Activated T-helper 1 cell treated with anti-CD3 and anti-CD28 coated beads, Interleukin-2, amount 50 U/mL, for 16 hours (primary cell): Measurements from ENCODE around the gene PAOX.
"Not testable (repeated sequence)": the region's sequence is repeated elsewhere in the genome, so short reads cannot be mapped to it uniquely, and the experiment has no call there.

Source experiments
- DNase-seq, 2 donors: peaks; one replicate each; pipeline ENCODE4 v3.0.0-alpha.2; 2020; ENCODE audit warnings: low read depth in 1 of 2, low spot score in 1 of 2

Gene PAOX

DNA sequence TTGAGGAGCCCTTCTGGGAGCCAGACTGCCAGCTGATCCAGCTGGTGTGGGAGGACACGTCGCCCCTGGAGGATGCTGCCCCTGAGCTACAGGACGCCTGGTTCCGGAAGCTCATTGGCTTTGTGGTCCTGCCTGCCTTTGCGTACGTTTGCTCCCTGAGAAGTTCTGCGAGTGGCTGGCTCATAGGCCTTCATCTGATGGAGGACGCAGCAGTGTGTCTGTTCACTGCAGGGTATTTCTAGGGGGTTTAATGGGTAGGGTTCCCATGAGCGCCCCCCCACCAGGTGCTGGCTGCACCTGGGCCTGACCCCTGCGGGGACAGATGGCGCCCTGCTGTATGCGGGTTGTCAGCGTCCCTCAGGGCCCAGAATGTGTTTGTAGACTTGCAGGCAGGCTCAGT is 5.0 kb downstream of the PAOX start:
- DNase-seq = no peak

GRCh38 chr10:133385214-133385613 is 6.2 kb downstream of the PAOX start:
- no peak for DNase-seq

DNA sequence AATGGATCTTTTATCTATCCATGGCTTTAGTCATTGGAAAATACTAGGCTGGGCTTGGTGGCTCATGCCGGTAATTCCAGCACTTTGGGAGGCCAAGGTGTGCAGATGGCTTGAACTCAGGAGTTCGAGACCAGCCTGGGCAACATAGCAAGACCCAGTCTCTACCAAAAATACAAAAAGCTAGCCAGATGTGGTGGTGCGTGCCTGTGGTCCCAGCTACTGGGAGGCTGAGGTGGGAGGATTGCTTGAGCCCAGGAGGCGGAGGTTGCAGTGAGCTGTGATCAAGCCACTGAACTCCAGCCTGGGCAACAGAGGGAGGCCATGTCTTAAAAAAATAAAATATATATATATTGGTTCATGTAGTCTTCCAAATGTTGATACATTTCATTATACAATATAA is 7.9 kb downstream of the PAOX start:
- DNase-seq = not testable (repeated sequence)

DNA sequence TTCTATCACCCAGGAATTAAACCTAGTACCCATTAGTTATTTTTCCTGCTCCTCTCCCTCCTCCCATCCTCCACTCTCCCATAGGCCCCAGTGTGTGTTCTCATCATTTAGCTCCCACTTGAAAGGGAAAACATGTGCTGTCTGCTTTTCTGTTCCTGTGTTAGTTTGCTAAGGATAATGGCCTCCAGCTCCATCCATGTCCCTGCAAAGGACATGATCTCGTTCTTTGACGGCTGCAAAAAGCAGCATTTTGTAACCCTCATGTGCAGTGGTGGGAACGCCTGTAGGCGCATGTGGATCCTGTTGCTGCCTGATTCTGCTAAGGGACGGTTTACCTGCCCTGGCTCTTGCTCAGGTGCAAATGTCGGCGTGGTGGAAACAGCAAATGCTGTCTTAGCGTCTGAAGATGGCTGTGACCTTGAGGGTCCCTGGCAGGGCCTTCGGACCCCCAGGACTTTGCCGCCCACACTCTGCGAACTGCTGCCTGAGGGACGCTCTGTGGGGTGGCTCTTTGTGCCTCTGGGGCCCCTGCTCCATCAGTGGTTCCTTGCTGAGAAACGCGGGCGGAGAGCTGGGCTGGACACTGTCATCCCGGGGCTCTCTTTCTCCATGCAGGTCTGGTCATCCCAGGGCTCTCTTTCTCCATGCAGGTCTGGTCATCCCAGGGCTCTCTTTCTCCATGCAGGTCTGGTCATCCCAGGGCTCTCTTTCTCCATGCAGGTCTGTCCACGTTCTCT is 9.3 kb downstream of the PAOX start:
- no peak for DNase-seq

DNA sequence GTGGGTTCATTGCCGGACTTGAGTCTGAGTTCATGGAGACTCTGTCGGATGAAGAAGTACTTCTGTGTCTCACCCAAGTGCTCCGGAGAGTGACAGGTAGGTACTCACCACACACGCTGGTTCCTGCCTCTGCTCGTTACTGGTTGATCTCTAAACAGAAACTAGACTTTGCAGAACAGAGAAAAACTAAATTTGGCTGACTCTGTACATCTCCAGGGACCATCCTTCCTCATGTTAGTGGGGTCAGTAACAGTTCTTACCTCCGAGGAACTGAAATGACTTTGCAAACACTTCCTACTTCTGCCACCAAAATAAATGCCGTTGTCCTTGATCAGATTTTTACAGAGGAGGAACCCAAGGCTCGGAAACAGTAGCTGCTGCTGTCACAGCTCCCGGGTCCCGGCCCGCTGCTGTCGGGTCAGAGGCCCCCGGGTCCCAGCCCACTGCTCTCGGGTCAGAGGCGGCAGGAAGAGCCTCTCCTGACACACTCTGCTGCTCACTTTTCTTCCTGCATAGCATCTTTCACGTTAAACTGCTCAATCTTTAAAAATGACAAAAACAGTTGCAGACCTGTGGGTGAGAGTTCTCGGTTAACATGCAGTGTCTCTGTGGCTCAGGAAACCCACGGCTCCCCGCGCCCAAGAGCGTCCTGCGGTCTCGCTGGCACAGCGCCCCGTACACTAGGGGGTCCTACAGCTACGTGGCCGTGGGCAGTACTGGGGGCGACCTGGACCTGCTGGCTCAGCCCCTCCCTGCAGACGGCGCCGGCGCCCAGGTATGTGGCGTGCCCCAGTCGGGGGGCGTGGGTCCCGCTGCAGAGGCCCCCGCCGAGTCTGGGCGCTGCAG is 10.1 kb downstream of the PAOX start:
- DNase-seq = no peak

DNA sequence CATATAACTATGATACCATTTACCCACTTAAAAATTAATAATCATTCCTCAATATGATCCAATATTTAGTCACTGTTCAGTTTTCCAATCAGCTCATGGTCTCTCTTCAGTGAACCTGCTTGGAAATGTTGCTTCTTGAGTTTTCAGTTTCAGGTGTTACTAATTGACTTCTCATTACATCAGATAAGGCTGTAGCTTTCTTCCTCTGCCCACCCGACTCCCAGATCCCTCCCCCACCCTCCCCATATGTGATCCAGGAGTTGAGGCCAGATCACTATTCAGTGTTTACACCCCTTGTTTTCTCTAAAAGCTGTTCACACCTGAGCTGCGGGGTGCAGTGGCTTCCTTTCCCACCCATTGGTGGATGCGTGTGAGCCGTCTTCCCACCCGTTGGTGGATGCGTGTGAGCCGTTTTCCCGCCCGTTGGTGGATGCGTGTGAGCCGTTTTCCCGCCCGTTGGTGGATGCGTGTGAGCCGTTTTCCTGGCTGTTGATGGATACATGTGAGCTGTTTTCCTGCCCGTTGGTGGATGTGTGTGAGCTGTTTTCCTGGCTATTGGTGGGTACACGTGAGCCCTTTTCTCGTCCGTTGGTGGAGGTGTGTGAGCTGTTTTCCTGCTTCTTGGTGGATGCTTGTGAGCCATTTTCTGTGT is 11.7 kb downstream of the PAOX start:
- DNase-seq = no peak

- DNase-seq = no peak
Observed at GRCh38 chr10:133391249-133391635, 12.2 kb downstream of the PAOX start.

DNA sequence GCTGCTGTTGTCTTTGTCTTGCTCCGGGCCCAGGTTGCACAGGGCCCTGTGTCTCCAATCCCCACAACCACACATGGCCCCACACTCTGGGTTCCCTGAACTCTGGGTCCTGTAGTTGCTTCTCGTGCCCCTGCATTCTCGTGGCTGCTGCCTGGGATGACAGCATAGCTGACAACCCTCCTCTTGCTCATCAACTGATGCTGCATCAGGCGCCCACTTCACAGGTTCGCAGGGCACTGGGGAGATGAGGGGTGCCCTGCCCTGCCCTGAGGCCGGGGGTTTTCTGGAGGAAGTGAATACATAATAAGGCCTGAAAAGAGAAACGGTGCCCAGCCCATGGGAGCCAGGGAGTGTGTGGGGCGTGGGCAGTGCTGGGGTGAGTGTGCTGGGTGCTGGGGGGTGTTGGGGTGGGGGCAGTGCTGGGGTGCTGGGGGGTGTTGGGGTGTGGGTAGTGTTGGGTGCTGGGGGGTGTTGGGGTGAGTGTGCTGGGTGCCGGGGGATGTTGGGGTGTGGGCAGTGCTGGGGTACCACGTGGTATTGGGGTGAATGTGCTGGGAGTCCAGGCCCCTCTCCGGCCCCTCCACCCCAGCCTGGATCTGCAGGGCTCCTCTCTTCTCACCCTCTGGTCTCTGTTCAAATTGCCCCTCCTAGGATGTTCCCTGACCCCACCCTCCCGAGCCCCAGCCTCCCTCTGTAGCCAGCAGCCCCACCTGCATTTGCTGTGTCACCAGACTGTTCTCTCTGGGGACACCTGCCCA is 12.9 kb downstream of the PAOX start:
- no peak for DNase-seq

DNA sequence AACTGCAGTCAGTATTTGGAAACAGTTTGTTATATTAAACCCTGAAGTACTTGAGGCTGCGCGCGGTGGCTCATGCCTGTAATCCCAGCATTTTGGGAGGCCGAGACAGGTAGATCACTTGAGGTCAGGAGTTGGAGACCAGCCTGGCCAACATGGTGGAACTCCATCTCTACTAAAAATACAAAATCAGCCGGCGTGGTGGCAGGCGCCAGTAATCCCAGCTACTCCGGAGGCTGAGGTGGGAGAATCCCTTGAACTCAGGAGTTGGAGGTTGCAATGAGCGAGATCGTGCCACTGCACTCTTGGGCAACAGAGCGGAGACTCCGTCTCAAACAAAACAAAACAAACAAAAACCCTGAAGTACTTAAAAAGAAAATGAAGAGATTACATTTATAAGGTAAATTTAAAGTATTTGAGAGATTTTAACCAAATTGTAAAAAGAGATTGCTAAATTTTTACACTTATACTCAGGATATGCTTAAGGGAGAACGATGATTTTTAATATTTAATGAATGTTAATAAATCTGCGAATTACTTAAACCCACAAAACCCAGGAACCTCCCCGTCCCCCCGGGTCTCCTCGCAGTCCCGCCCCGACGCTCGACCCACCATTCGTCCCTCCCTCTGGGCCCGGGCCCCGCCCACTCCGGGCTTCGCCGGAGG is 14.5 kb downstream of the PAOX start:
- DNase-seq = no peak

- DNase-seq = peak; percentile 81 to 94
Observed at GRCh38 chr10:133394064-133394663, 15.1 kb downstream of the PAOX start, which contains the start of gene MTG1. MTG1 (plus strand) TSS chr10:133394157; CDS start chr10:133394221, 64 bp downstream.

- DNase-seq = no peak
Observed at GRCh38 chr10:133394801-133395221, 15.7 kb downstream of the PAOX start.

DNA sequence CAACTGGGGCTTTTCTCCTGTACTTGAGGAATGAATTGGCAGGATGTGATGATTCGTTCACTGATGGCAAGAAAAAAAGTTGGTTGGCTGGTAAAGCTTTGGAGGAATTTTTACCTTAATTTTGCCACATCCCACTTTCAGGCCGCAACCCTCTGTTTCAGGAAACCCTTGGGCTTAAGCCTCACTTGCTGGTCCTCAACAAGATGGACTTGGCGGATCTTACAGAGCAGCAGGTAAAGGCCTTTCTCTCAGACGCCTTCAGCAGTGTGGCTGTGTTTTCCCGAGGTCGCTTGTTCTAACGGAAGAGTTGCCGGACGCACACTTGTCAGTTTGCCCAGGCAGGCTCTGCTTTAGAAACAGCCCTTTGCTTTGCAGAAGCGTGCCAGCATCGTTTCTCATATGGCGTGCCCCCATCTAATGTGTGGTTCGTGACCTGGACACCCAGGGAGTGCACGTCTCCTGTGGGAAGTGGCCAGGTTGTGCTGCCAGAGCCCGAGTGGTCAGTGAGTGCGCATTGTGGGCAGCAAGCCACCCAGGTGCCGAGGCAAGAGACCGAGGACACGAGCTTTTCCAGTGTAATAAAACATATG is 17.1 kb downstream of the PAOX start:
- no peak for DNase-seq

DNA sequence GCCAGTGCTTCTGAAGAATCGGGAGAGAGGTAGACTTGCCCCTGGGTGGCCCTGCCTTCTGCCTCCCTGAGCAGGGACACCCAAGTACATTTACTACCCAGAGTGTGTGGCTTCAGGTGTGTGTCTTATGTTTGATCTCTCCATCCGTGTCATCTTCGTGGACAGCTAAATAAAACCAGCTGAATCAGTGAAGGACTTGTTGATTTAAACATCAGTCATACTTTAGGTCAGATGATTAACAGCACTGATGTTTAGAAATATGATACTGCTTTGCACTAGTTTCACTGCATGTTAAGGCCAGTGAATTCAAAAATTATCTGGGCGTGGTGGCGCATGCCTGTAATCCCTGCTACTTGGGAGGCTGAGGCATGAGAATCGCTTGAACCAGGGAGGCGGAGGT is 18.9 kb downstream of the PAOX start:
- DNase-seq = no peak

DNA sequence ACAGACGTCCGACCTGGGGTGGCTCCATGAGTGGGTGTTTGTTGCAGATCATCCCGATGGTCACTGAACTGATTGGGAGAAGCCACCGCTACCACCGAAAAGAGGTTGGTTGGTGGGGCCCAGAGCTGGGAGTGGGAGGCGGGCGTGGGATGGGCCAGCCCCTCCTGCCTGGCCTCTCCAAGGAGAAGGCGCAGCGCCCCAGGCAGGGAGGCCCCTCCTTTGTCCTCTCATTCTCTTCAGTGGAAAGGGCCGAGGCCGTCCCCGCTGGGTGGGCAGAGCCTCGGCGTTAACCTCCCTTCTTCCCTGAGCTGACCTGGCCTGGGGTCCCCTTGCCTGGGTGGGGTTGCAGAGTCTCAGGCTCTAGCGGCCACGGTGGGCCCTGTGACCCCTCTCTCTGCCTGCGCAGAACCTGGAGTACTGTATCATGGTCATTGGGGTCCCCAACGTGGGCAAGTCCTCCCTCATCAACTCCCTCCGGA is 20.1 kb downstream of the PAOX start:
- no peak for DNase-seq

GRCh38 chr10:133400624-133401424 is 21.8 kb downstream of the PAOX start:
- DNase-seq = no peak

DNA sequence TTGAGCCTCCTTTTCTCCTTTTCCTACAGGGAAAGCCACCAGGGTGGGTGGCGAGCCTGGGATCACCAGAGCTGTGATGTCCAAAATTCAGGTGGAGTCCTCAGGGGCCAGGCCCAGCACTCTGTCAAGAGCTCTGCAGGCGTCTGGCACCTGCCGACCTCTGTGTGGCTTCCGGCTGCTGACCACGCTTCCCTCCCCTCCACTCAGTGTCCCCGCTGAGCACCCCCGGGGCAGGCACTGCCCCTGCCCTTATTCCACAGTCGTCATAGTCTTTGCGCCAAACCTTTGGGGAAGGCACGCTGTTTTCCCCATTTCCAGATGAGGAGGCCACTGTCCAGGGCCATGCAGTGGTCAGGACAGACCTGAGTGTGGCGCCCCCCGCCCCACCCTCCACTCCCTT is 22.4 kb downstream of the PAOX start:
- no peak for DNase-seq

- DNase-seq = no peak
Observed at GRCh38 chr10:133401981-133402725, 23.1 kb downstream of the PAOX start.

- DNase-seq = no peak
Observed at GRCh38 chr10:133403359-133403758, 24.3 kb downstream of the PAOX start.
